ENCODE data around the gene POR.

POR gene

GRCh38 chr7:75980430-75981202 lies 65.7 kb downstream of the POR start:
- DNase-seq = no peak

- DNase-seq = no peak
Measured at GRCh38 chr7:75981203-75981452, 66.2 kb downstream of the POR start.

- no peak for DNase-seq
Measured at GRCh38 chr7:75981453-75982305, 66.7 kb downstream of the POR start.

GRCh38 chr7:75982306-75983064 lies 67.5 kb downstream of the POR start:
- DNase-seq = no peak

GRCh38 chr7:75983471-75984129 lies 68.6 kb downstream of the POR start:
- no peak for DNase-seq

- DNase-seq = no peak
Measured at GRCh38 chr7:75984130-75985008, 69.4 kb downstream of the POR start.

GRCh38 chr7:75985009-75985517 lies 70.1 kb downstream of the POR start:
- DNase-seq = no peak

GRCh38 chr7:75985518-75986146 lies 70.7 kb downstream of the POR start:
- no peak for DNase-seq

GRCh38 chr7:75986147-75986781 lies 71.3 kb downstream of the POR start:
- DNase-seq = no peak

- no peak for DNase-seq
Measured at GRCh38 chr7:75987026-75987804, 72.3 kb downstream of the POR start.

- no peak for DNase-seq
Measured at GRCh38 chr7:75987805-75988567, 73.0 kb downstream of the POR start.

GRCh38 chr7:75988568-75989499 lies 73.9 kb downstream of the POR start:
- no peak for DNase-seq

GRCh38 chr7:75989500-75990388 lies 74.8 kb downstream of the POR start:
- DNase-seq = no peak

- no peak for DNase-seq
Measured at GRCh38 chr7:75991531-75992082, 76.7 kb downstream of the POR start.

GRCh38 chr7:75992083-75992755 lies 77.3 kb downstream of the POR start:
- DNase-seq = no peak

Measured in activated CD4-positive, alpha-beta T cell treated with anti-CD3 and anti-CD28 coated beads, Interleukin-2, amount 50 U/mL, for 4 hours (primary cell).